HepG2 (cell line): ENCODE data around the gene FXYD5. TPM values are rescaled to one million over a fixed set of nuclear protein-coding genes. Genes with fewer than 3 reads are reported as not detected.
A peak's percentile ranks its signal among the peaks of the same experiment; 100 is the strongest.

ENCODE experiments used
- ADNP ChIP-seq: sonication (generic); formaldehyde crosslinking; IDR thresholded peaks from 2 replicates; pipeline ENCODE4 v1.4.0; 2020; ENCODE audit warnings: missing genetic modification reagents
- ETV5 ChIP-seq: IDR thresholded peaks from 2 replicates; pipeline ENCODE4 v1.6.1; 2018; ENCODE audit warnings: missing biosample characterization, missing genetic modification reagents, inconsistent platforms, borderline replicate concordance
- GTF3A ChIP-seq: sonication (generic); formaldehyde crosslinking; conservative IDR thresholded peaks from 2 replicates; pipeline ENCODE4 v1.4.0; 2020; ENCODE audit warnings: mild to moderate bottlenecking, missing genetic modification reagents
- HCFC1 ChIP-seq: fragments of 150-350 bp; IDR thresholded peaks from 2 replicates; pipeline ENCODE4 v1.6.1; 2014; ENCODE audit warnings: low read depth, low read length
- HNRNPH1 ChIP-seq: fragments of 200-400 bp; formaldehyde crosslinking; optimal IDR thresholded peaks from 2 replicates; pipeline ENCODE3; 2017; ENCODE audit warnings: mild to moderate bottlenecking, low read depth, low read length
- NCOR1 ChIP-seq: fragments of 200-600 bp; sonication (generic); IDR thresholded peaks from 2 replicates; pipeline ENCODE4 v1.7.0; 2017; ENCODE audit warnings: antibody characterized with exemption, low read length, borderline replicate concordance
- NR2F2 ChIP-seq: IDR thresholded peaks from 2 replicates; pipeline ENCODE4 v1.6.1; 2012; ENCODE audit warnings: low read depth, inconsistent platforms, borderline replicate concordance
- REL ChIP-seq: sonication (generic); formaldehyde crosslinking; conservative IDR thresholded peaks from 2 replicates; pipeline ENCODE4 v1.8.0; 2022; ENCODE audit warnings: mild to moderate bottlenecking, missing genetic modification reagents, moderate library complexity
- SETDB1 ChIP-seq: sonication (generic); formaldehyde crosslinking; IDR thresholded peaks from 2 replicates; pipeline ENCODE4 v1.5.1; 2020; ENCODE audit warnings: missing genetic modification reagents, mild to moderate bottlenecking, borderline replicate concordance
- SOX5 ChIP-seq: IDR thresholded peaks from 2 replicates; pipeline ENCODE4 v1.6.1; 2016; ENCODE audit warnings: borderline replicate concordance
- ZBTB20 ChIP-seq: sonication (generic); formaldehyde crosslinking; IDR thresholded peaks from 2 replicates; pipeline ENCODE4 v1.8.1; 2023; ENCODE audit warnings: missing genetic modification reagents, low read depth, mild to moderate bottlenecking, borderline replicate concordance
- ZFP62 ChIP-seq: sonication (generic); formaldehyde crosslinking; IDR thresholded peaks from 2 replicates; pipeline ENCODE4 v1.4.0; 2020; ENCODE audit warnings: missing genetic modification reagents
- ZFP90 ChIP-seq: sonication (generic); formaldehyde crosslinking; IDR thresholded peaks from 2 replicates; pipeline ENCODE4 v1.8.0; 2022; ENCODE audit warnings: missing genetic modification reagents, mild to moderate bottlenecking, inconsistent platforms, borderline replicate concordance
- ZNF484 ChIP-seq: sonication (generic); formaldehyde crosslinking; IDR thresholded peaks from 2 replicates; pipeline ENCODE4 v1.5.1; 2020; ENCODE audit warnings: mild to moderate bottlenecking, low read depth, missing genetic modification reagents, borderline replicate concordance
- ZNF589 ChIP-seq: sonication (generic); formaldehyde crosslinking; conservative IDR thresholded peaks from 2 replicates; pipeline ENCODE4 v1.8.0; 2022; ENCODE audit warnings: mild to moderate bottlenecking, moderate library complexity, missing genetic modification reagents
- ZNF724P ChIP-seq: sonication (generic); formaldehyde crosslinking; IDR thresholded peaks from 2 replicates; pipeline ENCODE4 v1.8.0; 2022; ENCODE audit warnings: missing genetic modification reagents, borderline replicate concordance
- ZNF776 ChIP-seq: sonication (generic); formaldehyde crosslinking; IDR thresholded peaks from 2 replicates; pipeline ENCODE4 v1.4.0; 2020; ENCODE audit warnings: mild to moderate bottlenecking, missing genetic modification reagents
- polyA plus RNA-seq, 8 experiments: library from polyadenylated mRNA; depleted of rRNA in 3 of 8; stranded (reverse) in 7 of 8; unstranded in 1 of 8; fragments of >200 nt; fragmentation: Illumina TruSeq in 4 of 8; extraction: Trizol in 4 of 8; gene quantifications; 2 replicates each; pipeline versions ENCODE4 v1.2.1 to v1.2.3, GENCODE V29; 2011 to 2016; ENCODE audit warnings: low read depth in 4 of 8, missing spikeins in 1 of 8, mixed read lengths in 1 of 8; ENCODE audit not compliant: insufficient read depth in 1 of 8
- total RNA-seq, 5 experiments: library from RNA; depleted of rRNA; stranded (reverse); fragments of >200 nt; fragmentation: Illumina TruSeq; extraction: Trizol; gene quantifications; 2 replicates each; pipeline ENCODE4 v1.2.3, GENCODE V29; 2016; ENCODE audit warnings: low read depth in 1 of 5
- TF ChIP-seq, protein P1 (sequence below): sonication (generic); formaldehyde crosslinking; IDR thresholded peaks from 2 replicates; pipeline ENCODE4 v1.4.0; 2020; ENCODE audit warnings: mild to moderate bottlenecking, missing genetic modification reagents
- TF ChIP-seq, protein P2 (sequence below): sonication (generic); formaldehyde crosslinking; IDR thresholded peaks from 2 replicates; pipeline ENCODE4 v1.4.0; 2020; ENCODE audit warnings: missing genetic modification reagents
- TF ChIP-seq, protein P3 (sequence below): sonication (generic); formaldehyde crosslinking; IDR thresholded peaks from 2 replicates; pipeline ENCODE4 v1.8.0; 2022; ENCODE audit warnings: mild to moderate bottlenecking, missing genetic modification reagents, moderate library complexity
- TF ChIP-seq, protein P4 (sequence below): sonication (generic); formaldehyde crosslinking; IDR thresholded peaks from 2 replicates; pipeline ENCODE4 v1.4.0; 2020; ENCODE audit warnings: missing genetic modification reagents

Gene FXYD5
- total and polyA plus RNA-seq, 2 of the 13 experiments (the other 11 are each of a cell fraction or from before 2014, with no cell fraction given), result 0.65 TPM; not detected in 1

DNA sequence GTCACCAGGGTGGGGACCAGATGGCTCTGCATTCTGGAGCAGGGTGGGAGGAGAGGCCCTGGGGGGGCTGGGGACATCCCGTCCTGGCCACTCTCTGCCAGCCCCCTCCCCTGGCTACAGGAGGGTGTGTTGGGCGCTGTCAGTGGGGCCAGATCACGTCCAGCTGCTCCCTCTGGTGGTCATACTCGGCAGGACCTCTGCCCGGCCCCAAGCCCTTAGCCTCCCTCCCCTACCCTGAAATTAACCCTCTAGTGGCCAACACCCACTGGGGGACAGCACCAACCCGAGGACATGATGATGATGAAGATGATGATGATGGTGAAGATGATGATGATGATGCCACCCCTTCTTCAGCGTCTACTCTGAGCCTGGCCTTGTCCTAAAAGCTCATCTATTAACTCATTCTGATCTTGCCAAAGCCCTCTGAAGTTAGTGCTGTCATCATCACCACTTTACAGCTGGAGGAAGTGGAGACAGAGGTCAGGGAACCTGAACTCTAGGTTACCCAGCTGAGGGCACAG, 19.1 kb upstream of the FXYD5 start (continued):
- TF ChIP-seq, protein P1, sequence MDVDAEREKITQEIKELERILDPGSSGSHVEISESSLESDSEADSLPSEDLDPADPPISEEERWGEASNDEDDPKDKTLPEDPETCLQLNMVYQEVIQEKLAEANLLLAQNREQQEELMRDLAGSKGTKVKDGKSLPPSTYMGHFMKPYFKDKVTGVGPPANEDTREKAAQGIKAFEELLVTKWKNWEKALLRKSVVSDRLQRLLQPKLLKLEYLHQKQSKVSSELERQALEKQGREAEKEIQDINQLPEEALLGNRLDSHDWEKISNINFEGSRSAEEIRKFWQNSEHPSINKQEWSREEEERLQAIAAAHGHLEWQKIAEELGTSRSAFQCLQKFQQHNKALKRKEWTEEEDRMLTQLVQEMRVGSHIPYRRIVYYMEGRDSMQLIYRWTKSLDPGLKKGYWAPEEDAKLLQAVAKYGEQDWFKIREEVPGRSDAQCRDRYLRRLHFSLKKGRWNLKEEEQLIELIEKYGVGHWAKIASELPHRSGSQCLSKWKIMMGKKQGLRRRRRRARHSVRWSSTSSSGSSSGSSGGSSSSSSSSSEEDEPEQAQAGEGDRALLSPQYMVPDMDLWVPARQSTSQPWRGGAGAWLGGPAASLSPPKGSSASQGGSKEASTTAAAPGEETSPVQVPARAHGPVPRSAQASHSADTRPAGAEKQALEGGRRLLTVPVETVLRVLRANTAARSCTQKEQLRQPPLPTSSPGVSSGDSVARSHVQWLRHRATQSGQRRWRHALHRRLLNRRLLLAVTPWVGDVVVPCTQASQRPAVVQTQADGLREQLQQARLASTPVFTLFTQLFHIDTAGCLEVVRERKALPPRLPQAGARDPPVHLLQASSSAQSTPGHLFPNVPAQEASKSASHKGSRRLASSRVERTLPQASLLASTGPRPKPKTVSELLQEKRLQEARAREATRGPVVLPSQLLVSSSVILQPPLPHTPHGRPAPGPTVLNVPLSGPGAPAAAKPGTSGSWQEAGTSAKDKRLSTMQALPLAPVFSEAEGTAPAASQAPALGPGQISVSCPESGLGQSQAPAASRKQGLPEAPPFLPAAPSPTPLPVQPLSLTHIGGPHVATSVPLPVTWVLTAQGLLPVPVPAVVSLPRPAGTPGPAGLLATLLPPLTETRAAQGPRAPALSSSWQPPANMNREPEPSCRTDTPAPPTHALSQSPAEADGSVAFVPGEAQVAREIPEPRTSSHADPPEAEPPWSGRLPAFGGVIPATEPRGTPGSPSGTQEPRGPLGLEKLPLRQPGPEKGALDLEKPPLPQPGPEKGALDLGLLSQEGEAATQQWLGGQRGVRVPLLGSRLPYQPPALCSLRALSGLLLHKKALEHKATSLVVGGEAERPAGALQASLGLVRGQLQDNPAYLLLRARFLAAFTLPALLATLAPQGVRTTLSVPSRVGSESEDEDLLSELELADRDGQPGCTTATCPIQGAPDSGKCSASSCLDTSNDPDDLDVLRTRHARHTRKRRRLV (CRISPR knock-in tag), result no peak
- TF ChIP-seq, protein P2, sequence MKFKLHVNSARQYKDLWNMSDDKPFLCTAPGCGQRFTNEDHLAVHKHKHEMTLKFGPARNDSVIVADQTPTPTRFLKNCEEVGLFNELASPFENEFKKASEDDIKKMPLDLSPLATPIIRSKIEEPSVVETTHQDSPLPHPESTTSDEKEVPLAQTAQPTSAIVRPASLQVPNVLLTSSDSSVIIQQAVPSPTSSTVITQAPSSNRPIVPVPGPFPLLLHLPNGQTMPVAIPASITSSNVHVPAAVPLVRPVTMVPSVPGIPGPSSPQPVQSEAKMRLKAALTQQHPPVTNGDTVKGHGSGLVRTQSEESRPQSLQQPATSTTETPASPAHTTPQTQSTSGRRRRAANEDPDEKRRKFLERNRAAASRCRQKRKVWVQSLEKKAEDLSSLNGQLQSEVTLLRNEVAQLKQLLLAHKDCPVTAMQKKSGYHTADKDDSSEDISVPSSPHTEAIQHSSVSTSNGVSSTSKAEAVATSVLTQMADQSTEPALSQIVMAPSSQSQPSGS, result no peak
- TF ChIP-seq, protein P3, sequence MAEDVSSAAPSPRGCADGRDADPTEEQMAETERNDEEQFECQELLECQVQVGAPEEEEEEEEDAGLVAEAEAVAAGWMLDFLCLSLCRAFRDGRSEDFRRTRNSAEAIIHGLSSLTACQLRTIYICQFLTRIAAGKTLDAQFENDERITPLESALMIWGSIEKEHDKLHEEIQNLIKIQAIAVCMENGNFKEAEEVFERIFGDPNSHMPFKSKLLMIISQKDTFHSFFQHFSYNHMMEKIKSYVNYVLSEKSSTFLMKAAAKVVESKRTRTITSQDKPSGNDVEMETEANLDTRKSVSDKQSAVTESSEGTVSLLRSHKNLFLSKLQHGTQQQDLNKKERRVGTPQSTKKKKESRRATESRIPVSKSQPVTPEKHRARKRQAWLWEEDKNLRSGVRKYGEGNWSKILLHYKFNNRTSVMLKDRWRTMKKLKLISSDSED (CRISPR knock-in tag), result no peak
- TF ChIP-seq NR2F2 (peak; percentile 35; the same call in 1 of the 2 replicates), ZNF776 (CRISPR knock-in tag) (peak; percentile 38; the same call in 1 of the 2 replicates), ZFP90 (no peak), HCFC1 (no peak), ZBTB20 (CRISPR knock-in tag) (no peak), ETV5 (CRISPR knock-in tag) (peak; percentile 65), NCOR1 (0 out of 2 replicates have a peak, but pooled peaks have one; percentile 26), ZNF484 (CRISPR knock-in tag) (no peak), ZFP62 (no peak), SOX5 (CRISPR knock-in tag) (peak; percentile 33; the same call in 1 of the 2 replicates), ZNF724P (CRISPR knock-in tag) (no peak), ZNF589 (CRISPR knock-in tag) (no peak), REL (CRISPR knock-in tag) (0 out of 2 replicates have a peak, but pooled peaks have one; percentile 35), HNRNPH1 (no peak), SETDB1 (CRISPR knock-in tag) (no peak), ADNP (CRISPR knock-in tag) (no peak), GTF3A (CRISPR knock-in tag) (no peak)
- TF ChIP-seq, protein P4, sequence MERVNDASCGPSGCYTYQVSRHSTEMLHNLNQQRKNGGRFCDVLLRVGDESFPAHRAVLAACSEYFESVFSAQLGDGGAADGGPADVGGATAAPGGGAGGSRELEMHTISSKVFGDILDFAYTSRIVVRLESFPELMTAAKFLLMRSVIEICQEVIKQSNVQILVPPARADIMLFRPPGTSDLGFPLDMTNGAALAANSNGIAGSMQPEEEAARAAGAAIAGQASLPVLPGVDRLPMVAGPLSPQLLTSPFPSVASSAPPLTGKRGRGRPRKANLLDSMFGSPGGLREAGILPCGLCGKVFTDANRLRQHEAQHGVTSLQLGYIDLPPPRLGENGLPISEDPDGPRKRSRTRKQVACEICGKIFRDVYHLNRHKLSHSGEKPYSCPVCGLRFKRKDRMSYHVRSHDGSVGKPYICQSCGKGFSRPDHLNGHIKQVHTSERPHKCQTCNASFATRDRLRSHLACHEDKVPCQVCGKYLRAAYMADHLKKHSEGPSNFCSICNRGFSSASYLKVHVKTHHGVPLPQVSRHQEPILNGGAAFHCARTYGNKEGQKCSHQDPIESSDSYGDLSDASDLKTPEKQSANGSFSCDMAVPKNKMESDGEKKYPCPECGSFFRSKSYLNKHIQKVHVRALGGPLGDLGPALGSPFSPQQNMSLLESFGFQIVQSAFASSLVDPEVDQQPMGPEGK (CRISPR knock-in tag), result peak; percentile 79
